HEK293 (cell line): ENCODE data around the gene GMIP.

Source experiments
- BCL11A ChIP-seq: fragments of 450-650 bp; formaldehyde crosslinking; IDR thresholded peaks from 2 replicates; pipeline ENCODE4 v1.5.1; 2016; ENCODE audit warnings: low read depth, missing biosample characterization, missing genetic modification characterization
- CTCF ChIP-seq: fragments of 450-650 bp; formaldehyde crosslinking; IDR thresholded peaks from 2 replicates; pipeline ENCODE4 v1.5.1; 2016; ENCODE audit warnings: missing biosample characterization, missing genetic modification characterization
- REST ChIP-seq: fragments of 450-650 bp; formaldehyde crosslinking; IDR thresholded peaks from 2 replicates; pipeline ENCODE4 v1.5.1; 2016; ENCODE audit warnings: missing biosample characterization, missing genetic modification characterization
- ZBTB10 ChIP-seq: fragments of 450-650 bp; formaldehyde crosslinking; IDR thresholded peaks from 2 replicates; pipeline ENCODE4 v1.5.1; 2016; ENCODE audit warnings: missing biosample characterization, missing genetic modification characterization
- ZNF138 ChIP-seq: fragments of 450-650 bp; formaldehyde crosslinking; IDR thresholded peaks from 2 replicates; pipeline ENCODE4 v1.5.1; 2016; ENCODE audit warnings: missing biosample characterization, missing genetic modification characterization, borderline replicate concordance
- ZNF148 ChIP-seq: fragments of 450-650 bp; formaldehyde crosslinking; IDR thresholded peaks from 2 replicates; pipeline ENCODE4 v1.5.0; 2017; ENCODE audit warnings: missing biosample characterization, missing genetic modification characterization, borderline replicate concordance
- ZNF169 ChIP-seq: fragments of 450-650 bp; formaldehyde crosslinking; IDR thresholded peaks from 2 replicates; pipeline ENCODE4 v1.5.1; 2016; ENCODE audit warnings: missing biosample characterization, missing genetic modification characterization
- ZNF398 ChIP-seq: fragments of 450-650 bp; formaldehyde crosslinking; IDR thresholded peaks from 2 replicates; pipeline ENCODE4 v1.5.1; 2017; ENCODE audit warnings: missing biosample characterization, missing genetic modification characterization
- ZNF645 ChIP-seq: fragments of 450-650 bp; formaldehyde crosslinking; IDR thresholded peaks from 2 replicates; pipeline ENCODE4; 2016; ENCODE audit warnings: missing biosample characterization, missing genetic modification characterization

GRCh38 chr19:19602136-19602712, 41.2 kb downstream of the GMIP start:
- no peak for TF ChIP-seq REST (tag by site-specific recombination)
- no peak for TF ChIP-seq CTCF
- TF ChIP-seq ZNF148 (tag by site-specific recombination) = no peak
- no peak for TF ChIP-seq ZNF138 (tag by site-specific recombination)
- TF ChIP-seq ZNF645 (tag by site-specific recombination) = no peak
- TF ChIP-seq ZNF169 (tag by site-specific recombination) = no peak
- no peak for TF ChIP-seq ZNF398 (tag by site-specific recombination)
- no peak for TF ChIP-seq BCL11A (tag by site-specific recombination)
- TF ChIP-seq ZBTB10 (tag by site-specific recombination) = no peak
